Panc1 (cell line): ENCODE data around the gene CLEC4G.

Experiments used
- POLR2AphosphoS5 ChIP-seq: IDR thresholded peaks from 2 replicates; pipeline ENCODE4 v1.6.1; 2012; ENCODE audit warnings: mild to moderate bottlenecking, low read depth, low read length, moderate library complexity
- TCF7L2 ChIP-seq: IDR thresholded peaks from 2 replicates; pipeline ENCODE4 v1.6.1; 2011; ENCODE audit warnings: mild to moderate bottlenecking, low read depth, low read length, inconsistent platforms
- TF ChIP-seq, protein P1 (sequence below): fragments of 450-650 bp; IDR thresholded peaks from 2 replicates; pipeline ENCODE4 v1.5.1; 2017; ENCODE audit warnings: mild to moderate bottlenecking

- TF ChIP-seq POLR2AphosphoS5 (no peak), TCF7L2 (no peak)
- TF ChIP-seq, protein P1, sequence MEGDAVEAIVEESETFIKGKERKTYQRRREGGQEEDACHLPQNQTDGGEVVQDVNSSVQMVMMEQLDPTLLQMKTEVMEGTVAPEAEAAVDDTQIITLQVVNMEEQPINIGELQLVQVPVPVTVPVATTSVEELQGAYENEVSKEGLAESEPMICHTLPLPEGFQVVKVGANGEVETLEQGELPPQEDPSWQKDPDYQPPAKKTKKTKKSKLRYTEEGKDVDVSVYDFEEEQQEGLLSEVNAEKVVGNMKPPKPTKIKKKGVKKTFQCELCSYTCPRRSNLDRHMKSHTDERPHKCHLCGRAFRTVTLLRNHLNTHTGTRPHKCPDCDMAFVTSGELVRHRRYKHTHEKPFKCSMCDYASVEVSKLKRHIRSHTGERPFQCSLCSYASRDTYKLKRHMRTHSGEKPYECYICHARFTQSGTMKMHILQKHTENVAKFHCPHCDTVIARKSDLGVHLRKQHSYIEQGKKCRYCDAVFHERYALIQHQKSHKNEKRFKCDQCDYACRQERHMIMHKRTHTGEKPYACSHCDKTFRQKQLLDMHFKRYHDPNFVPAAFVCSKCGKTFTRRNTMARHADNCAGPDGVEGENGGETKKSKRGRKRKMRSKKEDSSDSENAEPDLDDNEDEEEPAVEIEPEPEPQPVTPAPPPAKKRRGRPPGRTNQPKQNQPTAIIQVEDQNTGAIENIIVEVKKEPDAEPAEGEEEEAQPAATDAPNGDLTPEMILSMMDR: no peak
These were observed 1.5 kb upstream of the CLEC4G start for GRCh38 chr19:7733376-7733775.
